ENCODE results near the gene OPALIN.

DNA sequence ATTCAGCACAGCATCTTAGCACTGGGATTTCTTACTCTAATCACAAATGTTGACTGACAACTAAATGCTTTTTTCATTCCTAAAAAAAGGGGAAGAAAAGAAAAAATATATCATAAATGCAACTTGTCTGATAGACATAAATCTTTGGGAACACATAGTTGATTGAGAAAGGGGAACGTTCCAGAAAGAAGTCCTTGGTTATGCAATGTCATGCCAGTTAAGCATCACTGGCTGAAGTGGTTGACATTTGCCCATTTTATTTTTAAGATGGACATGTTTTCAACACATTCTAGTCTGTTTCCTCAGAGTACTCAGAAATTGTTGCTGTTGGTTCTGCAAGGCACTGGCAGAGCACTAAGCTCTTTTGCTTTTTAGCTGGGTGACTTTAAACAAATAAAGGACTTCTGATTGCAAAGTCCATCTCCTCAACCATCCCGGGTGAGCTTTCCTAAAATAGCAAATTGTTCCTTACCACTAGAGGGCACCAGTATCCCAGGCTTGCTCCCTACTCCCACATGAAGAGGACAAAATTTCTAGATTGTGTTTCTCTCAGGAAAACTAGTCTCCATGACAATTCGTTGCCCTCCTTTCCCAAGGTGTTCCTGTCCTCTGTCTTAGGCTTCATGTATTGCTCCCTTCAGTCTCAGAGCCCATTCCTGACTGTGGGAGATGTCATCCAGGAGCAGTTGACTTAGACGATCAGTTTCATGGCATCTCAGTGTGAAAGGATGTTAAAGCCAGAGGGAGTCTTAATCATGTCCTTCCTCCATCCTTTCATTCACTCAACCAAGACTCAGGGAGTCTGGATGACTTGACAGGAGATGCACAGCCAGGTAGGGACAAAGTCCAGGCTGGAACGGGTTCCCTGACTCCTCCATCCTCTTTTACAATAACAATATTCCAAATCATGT, 23.9 kb downstream of the OPALIN start:
- TF ChIP-seq, protein P1, sequence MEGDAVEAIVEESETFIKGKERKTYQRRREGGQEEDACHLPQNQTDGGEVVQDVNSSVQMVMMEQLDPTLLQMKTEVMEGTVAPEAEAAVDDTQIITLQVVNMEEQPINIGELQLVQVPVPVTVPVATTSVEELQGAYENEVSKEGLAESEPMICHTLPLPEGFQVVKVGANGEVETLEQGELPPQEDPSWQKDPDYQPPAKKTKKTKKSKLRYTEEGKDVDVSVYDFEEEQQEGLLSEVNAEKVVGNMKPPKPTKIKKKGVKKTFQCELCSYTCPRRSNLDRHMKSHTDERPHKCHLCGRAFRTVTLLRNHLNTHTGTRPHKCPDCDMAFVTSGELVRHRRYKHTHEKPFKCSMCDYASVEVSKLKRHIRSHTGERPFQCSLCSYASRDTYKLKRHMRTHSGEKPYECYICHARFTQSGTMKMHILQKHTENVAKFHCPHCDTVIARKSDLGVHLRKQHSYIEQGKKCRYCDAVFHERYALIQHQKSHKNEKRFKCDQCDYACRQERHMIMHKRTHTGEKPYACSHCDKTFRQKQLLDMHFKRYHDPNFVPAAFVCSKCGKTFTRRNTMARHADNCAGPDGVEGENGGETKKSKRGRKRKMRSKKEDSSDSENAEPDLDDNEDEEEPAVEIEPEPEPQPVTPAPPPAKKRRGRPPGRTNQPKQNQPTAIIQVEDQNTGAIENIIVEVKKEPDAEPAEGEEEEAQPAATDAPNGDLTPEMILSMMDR (conservative IDR thresholded peaks at IDR 0.05; ENCODE audit: low read length), result peak; percentile 87
- TF ChIP-seq EZH2phosphoT487 (IDR thresholded peaks at IDR 0.05; ENCODE audit: borderline replicate concordance), result no peak
